ENCODE measurements around the gene SLC22A9. TPM values are rescaled to one million over a fixed set of nuclear protein-coding genes. Genes with fewer than 3 reads are reported as not detected.

The SLC22A9 gene
- total RNA-seq, 4 donors from 2014 or later = not detected

GRCh38 chr11:63380130-63380529 lies 10.5 kb downstream of the SLC22A9 start:
- Histone ChIP-seq H3K27me3 (no peaks in the 10 kb centered on the region), H3K4me3 (no peak overlapping the region), H3K36me3 (no peaks in the 10 kb centered on the region), H3K9me3 (no peaks in the 10 kb centered on the region), H3K27ac (no peak overlapping the region), H3K4me1 (no peaks in the 10 kb centered on the region)
- no peak for TF ChIP-seq POLR2A (IDR thresholded peaks at IDR 0.05)
- no peak for DNase-seq (ENCODE audit: low spot score in 2 of 2)
- 64 to 69% methylated on average over 2 of the region's 2 CpGs for WGBS, 2 donors

- H3K27me3 ChIP-seq = no peaks in the 10 kb centered on the region
- TF ChIP-seq EP300 (IDR thresholded peaks at IDR 0.05) (no peak), POLR2A (IDR thresholded peaks at IDR 0.05) (no peak), CTCF (IDR thresholded peaks at IDR 0.05) (no peak)
- H3K4me1 ChIP-seq = no peaks in the 10 kb centered on the region
- H3K36me3 ChIP-seq = no peaks in the 10 kb centered on the region
- H3K4me3 ChIP-seq = no peak overlapping the region
- H3K9me3 ChIP-seq = no peaks in the 10 kb centered on the region
- WGBS, 2 donors = 79 to 100% methylated on average over 1 of the region's 1 CpG
- DNase-seq (ENCODE audit: low spot score in 2 of 2) = no peak
- H3K27ac ChIP-seq = no peak overlapping the region
These were observed 26.1 kb downstream of the SLC22A9 start for GRCh38 chr11:63395697-63396096.

DNA sequence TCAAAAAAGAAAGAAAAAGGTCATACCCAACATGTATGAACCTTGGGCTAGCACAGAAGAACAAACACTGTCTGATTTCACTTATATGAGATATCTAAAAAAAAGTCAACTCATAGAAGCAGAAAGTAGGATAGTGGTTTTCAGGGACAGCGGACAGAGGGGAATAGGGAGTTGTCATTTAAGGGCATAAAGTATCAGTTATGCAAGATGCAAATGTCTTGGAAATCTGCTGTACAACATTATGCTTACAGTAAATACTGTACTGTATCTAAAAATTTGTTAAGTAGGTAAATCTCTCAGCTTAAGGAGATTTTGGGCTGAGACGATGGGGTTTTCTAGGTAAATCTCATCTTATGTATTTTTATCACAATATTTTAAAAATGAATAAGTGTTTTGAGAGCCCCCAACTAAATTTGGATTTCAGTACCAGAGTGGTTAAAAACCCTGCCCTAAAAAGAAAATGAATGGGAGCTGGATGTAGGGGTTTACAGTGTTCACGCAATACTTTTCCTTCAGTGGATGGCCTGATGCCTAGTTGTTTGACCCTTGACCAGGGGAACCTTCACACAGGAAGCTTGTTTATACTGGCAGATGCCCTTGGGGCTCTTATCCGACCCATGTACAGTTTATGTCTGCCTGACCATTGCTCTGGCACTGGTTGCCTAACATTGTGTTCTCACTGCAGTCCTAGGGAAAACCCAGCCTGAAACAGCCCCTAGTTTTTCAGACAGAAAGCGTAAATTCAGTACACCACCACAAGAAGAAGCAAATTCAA lies 34.8 kb downstream of the SLC22A9 start:
- Histone ChIP-seq H3K4me1 (no peaks in the 10 kb centered on the region), H3K9me3 (no peaks in the 10 kb centered on the region), H3K27me3 (no peaks in the 10 kb centered on the region), H3K4me3 (no peak overlapping the region), H3K27ac (no peak overlapping the region), H3K36me3 (no peaks in the 10 kb centered on the region)
- DNase-seq (ENCODE audit: low spot score in 2 of 2) = no peak
- TF ChIP-seq EP300 (IDR thresholded peaks at IDR 0.05) = no peak
- no peak for TF ChIP-seq CTCF (IDR thresholded peaks at IDR 0.05)
- TF ChIP-seq POLR2A (IDR thresholded peaks at IDR 0.05) = no peak
- 59 to 61% methylated on average over 5 of the region's 5 CpGs for WGBS, 2 donors

DNA sequence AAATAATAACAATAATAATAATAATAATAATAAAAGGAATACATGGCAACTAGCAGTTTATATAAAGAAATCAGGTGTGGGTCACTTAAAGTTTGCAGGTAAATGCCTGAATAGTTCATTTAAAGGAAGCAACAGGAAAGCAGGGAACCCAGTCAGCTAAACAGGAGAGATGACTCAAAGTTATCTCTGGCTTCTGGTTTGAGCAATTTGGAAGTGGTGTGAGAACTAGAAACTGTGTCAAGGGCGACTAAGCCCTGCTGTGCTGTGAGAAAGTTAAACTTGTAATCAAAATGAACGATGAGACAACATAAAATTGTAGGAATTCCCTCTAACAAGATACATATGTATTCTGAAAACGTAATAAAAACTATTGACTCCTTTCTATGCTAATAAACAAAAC lies 35.5 kb downstream of the SLC22A9 start:
- no peak for DNase-seq (ENCODE audit: low spot score in 2 of 2)
- no peaks in the 10 kb centered on the region for H3K9me3 ChIP-seq
- H3K36me3 ChIP-seq = no peaks in the 10 kb centered on the region
- H3K27ac ChIP-seq = no peak overlapping the region
- TF ChIP-seq POLR2A (IDR thresholded peaks at IDR 0.05) = no peak
- TF ChIP-seq EP300 (IDR thresholded peaks at IDR 0.05) = no peak
- no peak for TF ChIP-seq CTCF (IDR thresholded peaks at IDR 0.05)
- no peak overlapping the region for H3K4me3 ChIP-seq
- H3K27me3 ChIP-seq = no peaks in the 10 kb centered on the region
- H3K4me1 ChIP-seq = no peaks in the 10 kb centered on the region
- WGBS, 2 donors = 76 to 77% methylated on average over 3 of the region's 3 CpGs

DNA sequence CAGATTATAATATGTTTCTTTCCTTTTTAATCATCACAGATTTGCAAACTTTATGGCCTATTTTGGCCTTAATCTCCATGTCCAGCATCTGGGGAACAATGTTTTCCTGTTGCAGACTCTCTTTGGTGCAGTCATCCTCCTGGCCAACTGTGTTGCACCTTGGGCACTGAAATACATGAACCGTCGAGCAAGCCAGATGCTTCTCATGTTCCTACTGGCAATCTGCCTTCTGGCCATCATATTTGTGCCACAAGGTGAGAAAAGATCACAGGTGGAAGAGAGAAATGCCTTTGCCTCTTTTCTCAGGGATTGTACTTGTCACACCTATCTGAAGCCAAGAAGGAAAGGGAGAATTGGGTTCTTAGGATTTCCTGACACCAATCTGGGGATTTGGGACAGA lies 36.9 kb downstream of the SLC22A9 start:
- no peak overlapping the region for H3K27ac ChIP-seq
- no peak overlapping the region for H3K4me3 ChIP-seq
- H3K36me3 ChIP-seq = no peaks in the 10 kb centered on the region
- H3K27me3 ChIP-seq = no peaks in the 10 kb centered on the region
- no peaks in the 10 kb centered on the region for H3K9me3 ChIP-seq
- H3K4me1 ChIP-seq = no peaks in the 10 kb centered on the region
- 78 to 87% methylated on average over 2 of the region's 2 CpGs for WGBS, 2 donors
- no peak for TF ChIP-seq CTCF (IDR thresholded peaks at IDR 0.05)
- TF ChIP-seq POLR2A (IDR thresholded peaks at IDR 0.05) = no peak
- no peak for TF ChIP-seq EP300 (IDR thresholded peaks at IDR 0.05)
- DNase-seq (ENCODE audit: low spot score in 2 of 2) = no peak
